Gastrocnemius medialis (tissue), 4 donors: Measurements from ENCODE around the gene PRAMEF1.

Experiments used
- CTCF ChIP-seq, 5 experiments: fragments of 450-650 bp in 3 of 5; fragments of 200-600 bp in 2 of 5; sonication (generic) in 2 of 5; IDR thresholded peaks in 4 of 5; conservative IDR thresholded peaks in 1 of 5; 1 replicate in 4 of 5; 2 replicates in 1 of 5; pipeline ENCODE4 v1.5.1; 2016 to 2019; ENCODE audit warnings: antibody characterized with exemption in 5 of 5, mild to moderate bottlenecking in 3 of 5, moderate library complexity in 3 of 5
- POLR2A ChIP-seq, 2 donors: fragments of 450-650 bp; IDR thresholded peaks; one replicate each; pipeline ENCODE4 v1.6.1; 2017; ENCODE audit warnings: antibody characterized with exemption in 2 of 2, mild to moderate bottlenecking in 2 of 2, moderate library complexity in 2 of 2

- TF ChIP-seq POLR2A (IDR thresholded peaks at IDR 0.05) (no peak), CTCF (IDR thresholded peaks at IDR 0.05 in 4 of 5, conservative IDR thresholded peaks at IDR 0.05 in 1 of 5) (no peak)
Observed at GRCh38 chr1:12809933-12810332, 18.7 kb downstream of the PRAMEF1 start.
